Hippocampal formation (tissue), 2 donors: ENCODE data around the gene SKIDA1.

Experiments used
- DNase-seq, 2 donors: peaks; one replicate each; lab custom pipeline; 2025; lab: John Stamatoyannopoulos, UW

Gene SKIDA1

DNA sequence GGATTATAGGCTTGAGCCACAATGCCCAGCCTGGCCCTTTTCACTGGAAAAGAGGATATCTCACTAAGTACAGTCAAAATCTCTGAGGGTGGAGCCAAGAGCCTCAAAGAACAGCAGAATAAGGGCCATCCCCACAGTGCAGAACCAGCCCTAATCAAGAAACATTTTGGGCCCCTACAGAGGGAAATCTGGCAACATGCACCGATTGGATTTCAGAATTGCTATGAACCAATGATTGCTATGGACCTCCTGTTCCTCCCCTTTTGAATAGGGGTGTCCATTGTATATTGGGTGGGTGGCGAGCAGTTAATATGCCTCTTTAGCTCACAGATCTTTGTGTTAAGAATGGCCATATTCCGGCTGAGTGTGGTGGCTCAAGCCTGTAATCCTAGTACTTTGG, 42.7 kb downstream of the SKIDA1 start:
- DNase-seq: no peak

DNA sequence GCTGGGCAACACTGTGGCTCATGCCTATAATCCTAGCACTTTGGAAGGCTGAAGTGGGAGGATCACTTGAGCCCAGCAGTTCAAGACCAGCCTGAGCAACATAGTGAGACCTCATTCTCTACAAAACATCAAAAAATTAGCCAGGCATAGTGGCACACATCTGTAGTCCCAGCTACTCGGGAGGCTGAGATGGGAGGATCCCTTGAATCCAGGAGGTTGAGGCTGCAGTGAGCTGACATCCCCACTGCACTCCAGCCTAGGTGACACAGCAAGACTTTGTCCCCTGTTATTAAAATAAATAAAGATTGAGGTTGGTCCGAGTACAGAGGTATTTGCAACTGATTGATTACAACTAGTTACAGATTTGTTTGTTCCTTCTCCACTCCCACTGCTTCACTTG, 44.1 kb downstream of the SKIDA1 start:
- DNase-seq: no peak

DNA sequence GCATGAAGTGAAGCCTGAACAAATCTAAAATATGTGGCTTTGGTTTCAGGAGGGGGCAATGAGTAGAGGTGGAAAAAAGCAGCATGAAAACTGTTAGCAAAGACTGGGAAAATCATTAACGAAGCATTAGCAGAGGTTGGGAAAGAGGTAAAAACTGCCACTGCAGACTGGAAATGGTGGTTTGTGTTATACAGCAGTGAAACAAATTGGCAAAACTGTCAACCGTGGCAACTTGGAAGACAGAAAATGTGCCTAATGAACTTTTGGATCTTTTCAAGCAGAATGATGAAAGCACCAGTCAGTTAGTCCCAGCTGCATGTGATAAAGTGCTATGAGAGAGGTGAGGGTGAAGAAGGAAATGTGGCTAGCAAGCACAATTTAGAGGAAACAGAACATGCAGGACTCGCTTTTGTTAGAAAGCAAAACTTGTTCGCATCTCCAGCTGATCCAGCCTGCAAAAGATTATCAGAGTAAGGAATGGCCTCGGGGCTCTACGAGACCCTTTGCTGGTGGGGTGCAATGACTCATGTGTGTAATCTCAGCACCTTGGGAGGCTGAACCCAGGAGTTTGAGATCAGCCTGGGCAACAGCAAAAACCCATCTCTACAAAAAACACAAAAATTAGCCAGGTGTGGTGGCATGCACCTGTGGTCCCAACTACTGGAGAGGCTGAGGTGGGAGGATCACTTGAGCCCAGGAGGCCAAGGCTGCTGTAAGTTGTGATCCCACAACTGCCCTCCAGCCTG, 45.7 kb downstream of the SKIDA1 start:
- DNase-seq: no peak

DNA sequence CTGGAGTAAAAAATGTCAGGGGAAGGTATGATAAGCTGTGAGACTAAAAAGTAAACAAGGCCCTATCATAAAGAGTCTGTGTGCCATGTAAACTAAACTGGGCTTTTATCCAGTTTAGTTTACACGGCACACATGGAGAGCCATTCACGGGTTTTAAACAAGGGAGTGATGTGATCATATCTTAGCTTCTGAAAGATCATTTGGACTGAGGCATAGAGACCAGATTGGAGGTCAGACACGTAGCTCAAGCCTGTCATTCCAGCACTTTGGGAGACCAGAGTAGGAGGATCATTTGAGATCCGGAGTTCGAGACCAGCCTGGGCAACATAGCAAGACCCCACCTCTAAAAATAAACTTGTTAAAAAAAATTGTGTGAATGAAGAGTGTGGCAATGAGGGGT, 50.1 kb downstream of the SKIDA1 start:
- no peak for DNase-seq

DNA sequence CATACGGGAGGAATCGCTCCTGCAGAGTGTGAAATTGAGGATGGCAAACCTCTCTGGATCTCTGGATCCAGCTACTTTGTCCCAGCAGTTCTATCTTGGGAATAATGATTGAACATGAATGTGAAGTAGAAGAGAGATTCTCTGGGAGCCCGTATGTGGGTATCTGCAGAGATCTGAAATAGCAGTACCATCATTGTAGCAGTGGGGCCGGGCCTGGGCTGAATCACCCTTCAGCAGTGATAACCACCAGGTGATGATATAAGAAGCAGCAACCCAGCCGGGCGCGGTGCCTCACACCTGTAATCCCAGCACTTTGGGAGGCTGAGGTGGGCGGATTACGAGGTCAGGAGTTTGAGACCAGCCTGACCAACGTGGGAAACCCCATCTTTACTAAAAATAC, 51.9 kb downstream of the SKIDA1 start:
- DNase-seq: no peak

DNA sequence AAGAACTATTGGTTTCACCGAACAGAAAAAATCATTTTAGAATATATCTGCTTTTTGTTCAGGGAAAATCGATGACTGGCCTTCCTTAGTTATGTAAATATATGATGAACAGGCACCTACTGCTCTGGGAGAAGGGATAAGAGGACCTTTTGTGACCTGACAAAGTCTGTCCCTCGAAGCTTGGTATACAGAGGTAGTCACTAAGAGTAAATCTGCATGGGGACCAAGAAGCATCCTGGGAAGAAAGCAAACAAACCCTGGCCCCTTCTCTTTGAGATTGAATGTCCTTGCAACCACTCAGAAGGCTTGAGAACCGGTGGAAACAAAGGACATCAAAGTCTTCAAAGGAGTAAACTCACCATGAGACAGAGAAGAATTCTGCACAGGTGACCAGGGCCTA, 52.3 kb downstream of the SKIDA1 start:
- DNase-seq: no peak

DNA sequence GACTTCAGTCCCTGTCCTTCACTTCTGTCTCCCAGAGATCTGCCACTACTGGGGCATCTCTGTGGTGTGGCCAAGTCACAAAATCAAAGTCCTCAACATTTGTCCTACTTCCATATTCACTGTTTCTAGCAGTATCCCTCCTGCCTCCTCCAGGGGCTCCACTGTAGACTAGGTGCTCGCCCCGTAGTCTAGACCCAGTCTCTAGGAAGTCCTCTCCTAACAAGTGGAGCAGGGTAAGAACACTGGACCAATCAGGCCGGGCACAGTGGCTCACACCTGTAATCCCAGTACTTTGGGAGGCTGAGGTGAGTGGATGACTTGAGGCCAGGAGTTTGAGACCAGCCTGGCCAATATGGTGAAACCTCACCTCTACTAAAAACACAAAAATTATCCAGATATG, 57.4 kb downstream of the SKIDA1 start:
- no peak for DNase-seq

DNA sequence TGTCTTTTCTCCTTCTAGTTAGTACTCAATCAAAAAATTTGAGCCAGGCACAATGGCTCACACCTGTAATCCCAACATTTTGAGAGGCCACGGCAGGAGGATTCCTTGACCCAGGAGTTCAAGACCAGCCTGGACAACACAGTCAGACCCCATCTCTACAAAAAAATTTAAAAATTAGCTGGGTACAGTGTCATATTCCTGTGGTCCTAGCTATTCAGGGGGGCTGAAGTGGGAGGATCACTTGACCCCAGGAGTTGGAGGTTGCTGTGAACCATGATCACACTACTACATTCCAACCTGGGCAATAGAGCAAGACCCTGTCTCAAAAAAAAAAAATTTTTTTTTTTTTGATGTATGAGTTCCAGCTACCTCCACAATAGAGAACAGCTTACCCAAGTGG, 57.8 kb downstream of the SKIDA1 start:
- no peak for DNase-seq

DNA sequence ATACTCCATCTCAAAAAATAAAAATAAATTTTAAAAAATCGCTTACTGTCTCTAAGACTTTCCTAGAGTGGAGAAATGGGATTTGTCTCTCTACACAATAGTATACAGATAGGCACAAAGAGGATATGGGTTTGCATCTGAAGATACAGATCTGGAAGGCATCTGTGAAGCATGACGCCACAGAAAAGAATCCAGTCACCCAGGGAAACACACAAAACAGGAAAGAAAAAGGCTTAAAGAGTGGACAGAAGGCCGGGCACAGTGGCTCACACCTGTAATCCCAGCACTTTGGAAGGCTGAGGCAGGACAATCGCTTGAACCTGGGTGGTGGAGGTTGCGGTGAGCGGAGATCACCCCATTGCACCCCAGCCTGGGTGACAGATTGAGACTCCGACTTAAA, 61.3 kb downstream of the SKIDA1 start:
- no peak for DNase-seq
